Transverse colon (tissue), 4 donors: ENCODE measurements around the gene TRAPPC2. TPM values are rescaled to one million over a fixed set of nuclear protein-coding genes. Genes with fewer than 3 reads are reported as not detected.
"Not testable (repeated sequence)": the region's sequence is repeated elsewhere in the genome, so short reads cannot be mapped to it uniquely, and the experiment has no call there.

Experiments used
- DNase-seq: peaks from one replicate; pipeline ENCODE4 v3.0.0-alpha.2; 2019
- H3K27ac ChIP-seq, 4 donors: fragments of 200-600 bp; sonication (generic); 2 replicates each; pipeline ENCODE4 v1.5.1; 2016 to 2018; ENCODE audit warnings: inconsistent platforms in 4 of 4
- H3K27me3 ChIP-seq: fragments of 200-600 bp; sonication (generic); 2 replicates; pipeline ENCODE4 v1.5.1; 2017; ENCODE audit warnings: inconsistent platforms
- H3K36me3 ChIP-seq, 4 donors: fragments of 200-600 bp; sonication (generic); 2 replicates each; pipeline ENCODE4 v1.5.1; 2017 to 2019; ENCODE audit warnings: inconsistent platforms in 4 of 4
- H3K4me1 ChIP-seq, 4 donors: fragments of 200-600 bp; sonication (generic); 2 replicates each; pipeline ENCODE4 v1.5.1; 2017 to 2020; ENCODE audit warnings: inconsistent platforms in 4 of 4
- H3K4me3 ChIP-seq, 4 donors: fragments of 200-600 bp; sonication (generic); 1 replicate in 1 of 4; 2 replicates in 3 of 4; pipeline versions ENCODE4 v1.5.1 to v1.6.1; 2017 to 2019; ENCODE audit warnings: inconsistent platforms in 4 of 4
- H3K9me3 ChIP-seq, 2 donors: fragments of 200-600 bp; sonication (generic); 2 replicates each; pipeline ENCODE4 v1.5.1; 2017 to 2019; ENCODE audit warnings: inconsistent platforms in 2 of 2
- EP300 ChIP-seq: sonication (generic); formaldehyde crosslinking; IDR thresholded peaks from one replicate; pipeline ENCODE4 v1.6.1; 2017; ENCODE audit warnings: antibody characterized with exemption, low read depth
- POLR2A ChIP-seq: fragments of 450-650 bp; IDR thresholded peaks from one replicate; pipeline ENCODE4 v1.6.1; 2016; ENCODE audit warnings: antibody characterized with exemption, mild to moderate bottlenecking, moderate library complexity
- POLR2AphosphoS5 ChIP-seq, 3 donors: sonication (generic); formaldehyde crosslinking; IDR thresholded peaks; one replicate each; pipeline ENCODE4 v1.6.1; 2016; ENCODE audit warnings: antibody characterized with exemption in 3 of 3
- WGBS, 2 donors: methylation state at CpG; one replicate each; pipeline ENCODE4 v1.1.5; 2018; ENCODE audit warnings: low coverage in 1 of 2; 5-methylcytosine and 5-hydroxymethylcytosine counted together
- in situ Hi-C, 4 donors: fragments of 200-750 bp; cut with MboI; loops; one replicate each; pipeline versions ENCODE4 v1.15.0 to v1.15.1; 2017; ENCODE audit warnings: low sequenced_read_pairs in 3 of 4, low pct_ligation_motif_present in 1 of 4, low pct_unique_long_range_greater_than_20kb in 1 of 4
- intact Hi-C: fragments of 100-400 bp; cut with DNase I; formaldehyde crosslinking; loops from one replicate; pipeline ENCODE4 v1.15.1; 2023; ENCODE audit warnings: low total_unique reads
- total RNA-seq, 4 donors: library from RNA; depleted of rRNA; stranded (reverse); fragments of >200 nt; gene quantifications; one replicate each; pipeline ENCODE4 v1.1.0, GENCODE V29; 2016
- TF ChIP-seq, protein P1 (sequence below), 5 experiments: fragments of 200-600 bp in 3 of 5; fragments of 450-650 bp in 2 of 5; sonication (generic) in 3 of 5; IDR thresholded peaks; 1 replicate in 2 of 5; 2 replicates in 3 of 5; pipeline ENCODE4 v1.5.1; 2016 to 2017; ENCODE audit warnings: antibody characterized with exemption in 5 of 5, inconsistent platforms in 3 of 5, mild to moderate bottlenecking in 2 of 5, moderate library complexity in 1 of 5

The TRAPPC2 gene
- total RNA-seq, 4 donors from 2014 or later: 14.2 to 25.9 (median 15.1) TPM

GRCh38 chrX:13676885-13677284 lies 57.5 kb downstream of the TRAPPC2 start:
- in situ Hi-C loops (no loop called here), intact Hi-C loops (no loop called here)
- no peak overlapping the region for H3K4me3 ChIP-seq
- no peaks in the 10 kb centered on the region for H3K9me3 ChIP-seq
- H3K27me3 ChIP-seq: no peaks in the 10 kb centered on the region
- no peak overlapping the region for H3K27ac ChIP-seq
- H3K4me1 ChIP-seq: no peaks in the 10 kb centered on the region
- no peak for TF ChIP-seq POLR2A
- TF ChIP-seq EP300: no peak
- TF ChIP-seq, protein P1, sequence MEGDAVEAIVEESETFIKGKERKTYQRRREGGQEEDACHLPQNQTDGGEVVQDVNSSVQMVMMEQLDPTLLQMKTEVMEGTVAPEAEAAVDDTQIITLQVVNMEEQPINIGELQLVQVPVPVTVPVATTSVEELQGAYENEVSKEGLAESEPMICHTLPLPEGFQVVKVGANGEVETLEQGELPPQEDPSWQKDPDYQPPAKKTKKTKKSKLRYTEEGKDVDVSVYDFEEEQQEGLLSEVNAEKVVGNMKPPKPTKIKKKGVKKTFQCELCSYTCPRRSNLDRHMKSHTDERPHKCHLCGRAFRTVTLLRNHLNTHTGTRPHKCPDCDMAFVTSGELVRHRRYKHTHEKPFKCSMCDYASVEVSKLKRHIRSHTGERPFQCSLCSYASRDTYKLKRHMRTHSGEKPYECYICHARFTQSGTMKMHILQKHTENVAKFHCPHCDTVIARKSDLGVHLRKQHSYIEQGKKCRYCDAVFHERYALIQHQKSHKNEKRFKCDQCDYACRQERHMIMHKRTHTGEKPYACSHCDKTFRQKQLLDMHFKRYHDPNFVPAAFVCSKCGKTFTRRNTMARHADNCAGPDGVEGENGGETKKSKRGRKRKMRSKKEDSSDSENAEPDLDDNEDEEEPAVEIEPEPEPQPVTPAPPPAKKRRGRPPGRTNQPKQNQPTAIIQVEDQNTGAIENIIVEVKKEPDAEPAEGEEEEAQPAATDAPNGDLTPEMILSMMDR (IDR thresholded peaks at IDR 0.05): no peak
- TF ChIP-seq POLR2AphosphoS5 (IDR thresholded peaks at IDR 0.05): no peak
- H3K36me3 ChIP-seq: no peaks in the 10 kb centered on the region
- no peak for DNase-seq

- no peak for DNase-seq
- intact Hi-C loops: no loop called here
- no peaks in the 10 kb centered on the region for H3K9me3 ChIP-seq
- H3K27me3 ChIP-seq: no peaks in the 10 kb centered on the region
- TF ChIP-seq, protein P1 (IDR thresholded peaks at IDR 0.05): no peak
- TF ChIP-seq EP300 (no peak), POLR2AphosphoS5 (IDR thresholded peaks at IDR 0.05) (no peak), POLR2A (no peak)
- H3K4me3 ChIP-seq: no peak overlapping the region
- peaks cover 4 to 15% (median 7%) of the 10 kb centered on the region in 4 donors for H3K4me1 ChIP-seq
- no peaks in the 10 kb centered on the region for H3K36me3 ChIP-seq
- in situ Hi-C loops: loop anchor here in 3 of 4 donors (25.0 kb wide), 2 partner anchors 364 to 711 kb away; partner anchors contain the start of gene GEMIN8 (in 1 of the 3)
- no peak overlapping the region for H3K27ac ChIP-seq
Observed at GRCh38 chrX:13673016-13673415, 61.4 kb downstream of the TRAPPC2 start.

- Histone ChIP-seq H3K36me3 (no peaks in the 10 kb centered on the region), H3K4me1 (peaks cover 4 to 15% (median 7%) of the 10 kb centered on the region in 4 donors), H3K27me3 (no peaks in the 10 kb centered on the region), H3K4me3 (no peak overlapping the region), H3K27ac (peak overlapping the region in 3 of 4 donors; percentile 62 to 81 (median 67)), H3K9me3 (no peaks in the 10 kb centered on the region)
- intact Hi-C loops (no loop called here), in situ Hi-C loops (loop anchor here in 3 of 4 donors (25.0 kb wide), 2 partner anchors 367 to 708 kb away; partner anchors contain the start of gene GEMIN8 (in 1 of the 3))
- DNase-seq: no peak
- WGBS, 2 donors: 79% methylated on average over 5 of the region's 5 CpGs; no CpG with 5 or more reads in 1 of the 2 donors
- TF ChIP-seq EP300: no peak
- TF ChIP-seq POLR2AphosphoS5 (IDR thresholded peaks at IDR 0.05): no peak
- TF ChIP-seq, protein P1 (IDR thresholded peaks at IDR 0.05): no peak
- TF ChIP-seq POLR2A: no peak
Observed at GRCh38 chrX:13670197-13670596, 64.2 kb downstream of the TRAPPC2 start.

DNA sequence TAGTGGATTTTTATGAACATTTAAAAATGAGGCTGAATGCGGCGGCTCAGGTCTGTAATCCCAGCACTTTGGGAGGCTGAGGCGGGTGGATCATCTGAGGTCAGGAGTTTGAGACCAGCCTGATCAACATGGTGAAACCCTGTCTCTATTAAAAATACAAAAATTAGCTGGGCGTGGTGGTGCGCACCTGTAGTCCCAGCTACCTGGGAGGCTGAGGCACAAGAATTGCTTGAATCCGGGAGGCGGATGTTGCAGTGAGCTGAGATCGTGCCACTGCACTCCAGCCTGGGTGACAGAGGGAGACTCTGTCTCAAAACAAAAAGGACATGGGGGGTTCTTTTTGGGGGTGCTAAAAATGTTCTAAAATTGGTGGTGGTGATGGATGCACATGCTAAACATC lies 64.7 kb downstream of the TRAPPC2 start:
- in situ Hi-C loops: loop anchor here in 3 of 4 donors (10.0 to 25.0 kb wide), 3 partner anchors 365 to 707 kb away; partner anchors contain the start of gene GEMIN8 (in 1 of the 3)
- 80% methylated on average over 8 of the region's 8 CpGs; no CpG with 5 or more reads in 1 of the 2 donors for WGBS, 2 donors

More for the DNA sequence above, 64.7 kb downstream of the TRAPPC2 start:
- Histone ChIP-seq H3K27ac (peak overlapping the region; percentile 62 to 81 (median 72)), H3K4me1 (peaks cover 4 to 15% (median 7%) of the 10 kb centered on the region in 4 donors)
- not testable (repeated sequence) for DNase-seq, H3K27me3 ChIP-seq, H3K9me3 ChIP-seq, H3K4me3 ChIP-seq, H3K36me3 ChIP-seq
- intact Hi-C loops: loop anchor here (10.0 kb wide), 1 partner anchor 65 kb away; the partner anchor contains the start of genes OFD1 and TRAPPC2
